Measurements from ENCODE around the gene RASGRP3. TPM values are rescaled to one million over a fixed set of nuclear protein-coding genes. Genes with fewer than 3 reads are reported as not detected.

Gene RASGRP3
- polyA plus RNA-seq, 1 of the 3 experiments (the other 2 are of a cell fraction), result 72.5 TPM

DNA sequence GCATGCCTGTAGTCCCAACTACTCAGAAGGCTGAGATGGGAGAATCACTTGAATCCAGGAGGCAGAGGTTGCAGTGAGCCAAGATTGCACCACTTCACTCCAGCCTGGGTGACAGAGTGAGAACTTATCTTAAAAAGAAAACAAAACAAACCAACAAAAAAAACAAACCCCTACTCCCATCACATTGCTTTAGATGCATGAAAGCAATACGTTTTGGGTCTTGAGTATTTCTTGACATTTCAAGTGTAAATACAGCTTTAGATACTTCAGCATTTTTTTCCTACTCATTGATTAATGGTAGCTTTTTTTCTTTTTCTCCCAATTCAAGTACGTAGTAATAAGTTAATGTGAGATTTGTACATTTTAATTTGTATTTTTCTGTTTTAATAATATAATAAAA, 20.3 kb downstream of the RASGRP3 start:
- 46% methylated on average over 2 of the region's 2 CpGs for WGBS (ENCODE audit: low lambda C conversion rate)
- CTCF ChIA-PET, result no interaction called here

DNA sequence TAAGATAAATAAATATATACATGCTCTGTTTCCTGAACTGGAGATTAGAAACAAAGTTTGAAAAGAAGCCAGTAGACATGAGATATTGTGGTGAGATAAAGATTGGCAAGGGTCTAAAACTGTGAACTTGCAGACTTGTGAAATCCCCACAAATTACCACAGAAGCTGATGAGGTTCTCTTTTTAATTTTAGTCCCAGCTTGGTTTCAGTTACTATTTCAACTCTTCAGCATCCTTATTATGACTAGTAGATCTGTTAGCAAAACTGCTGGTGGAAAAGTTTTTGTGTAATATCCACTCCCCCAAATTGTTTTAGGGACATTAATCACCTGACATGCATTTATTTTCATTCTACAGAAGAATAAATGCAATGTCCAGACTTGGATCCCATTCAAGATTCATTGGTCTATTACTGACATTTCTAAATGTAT, 20.8 kb downstream of the RASGRP3 start:
- 0 out of 2 replicates have a peak, but pooled peaks have one; percentile 28 for TF ChIP-seq RXRA (IDR thresholded peaks at IDR 0.05; ENCODE audit: borderline replicate concordance, low read depth)
- TF ChIP-seq NFIC (IDR thresholded peaks at IDR 0.05; ENCODE audit: borderline replicate concordance), result 0 out of 2 replicates have a peak, but pooled peaks have one; percentile 6
- no peak for TF ChIP-seq FOXM1 (IDR thresholded peaks at IDR 0.05; ENCODE audit: low read depth)
- TF ChIP-seq TCF12 (IDR thresholded peaks at IDR 0.05), result peak; percentile 20; the same call in 1 of the 2 replicates
- TF ChIP-seq, protein P1, sequence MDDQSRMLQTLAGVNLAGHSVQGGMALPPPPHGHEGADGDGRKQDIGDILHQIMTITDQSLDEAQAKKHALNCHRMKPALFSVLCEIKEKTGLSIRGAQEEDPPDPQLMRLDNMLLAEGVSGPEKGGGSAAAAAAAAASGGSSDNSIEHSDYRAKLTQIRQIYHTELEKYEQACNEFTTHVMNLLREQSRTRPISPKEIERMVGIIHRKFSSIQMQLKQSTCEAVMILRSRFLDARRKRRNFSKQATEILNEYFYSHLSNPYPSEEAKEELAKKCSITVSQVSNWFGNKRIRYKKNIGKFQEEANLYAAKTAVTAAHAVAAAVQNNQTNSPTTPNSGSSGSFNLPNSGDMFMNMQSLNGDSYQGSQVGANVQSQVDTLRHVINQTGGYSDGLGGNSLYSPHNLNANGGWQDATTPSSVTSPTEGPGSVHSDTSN (IDR thresholded peaks at IDR 0.05), result 0 out of 2 replicates have a peak, but pooled peaks have one; percentile 21
- Histone ChIP-seq H3F3A (replicated peaks; ENCODE audit: insufficient read depth) (peaks cover 7% of the 10 kb centered on the region), H3K4me2 (no peak overlapping the region), H3K9me3 (no peaks in the 10 kb centered on the region), H3K36me3 (replicated peaks in 1 of 2; ENCODE audit: control insufficient read depth in 1 of 2, insufficient read depth in 2 of 2, low read length in 1 of 2) (no peaks in the 10 kb centered on the region), H3K27me3 (ENCODE audit: insufficient read depth) (no peaks in the 10 kb centered on the region), H3K79me2 (ENCODE audit: insufficient read depth) (no peaks in the 10 kb centered on the region), H2AFZ (ENCODE audit: low read depth) (no peak overlapping the region), H3K27ac (ENCODE audit: low read depth in 2 of 2, low read length in 1 of 2) (no peak overlapping the region; a peak in 1 of 4 replicates), H3K9me2 (no peaks in the 10 kb centered on the region), H4K20me1 (ENCODE audit: insufficient read depth) (no peaks in the 10 kb centered on the region), H3K4me3 (ENCODE audit: low read depth in 2 of 2, low read length in 1 of 2) (no peak overlapping the region), H3K4me1 (ENCODE audit: control insufficient read depth in 1 of 2, insufficient read depth in 2 of 2, low read depth in 1 of 2, low read length in 1 of 2) (peaks cover 0 to 21% of the 10 kb centered on the region in 2 experiments; a peak in 1 of 4 replicates), H3K9ac (no peak overlapping the region)
- POLR2A ChIA-PET, result no interaction called here
- CTCF ChIA-PET, result no interaction called here
- no peak for DNase-seq

More for the DNA sequence above, 20.3 kb downstream of the RASGRP3 start:
- H3K4me2 ChIP-seq, result peak overlapping the region; percentile 28; the same call in 1 of the 2 replicates
- no peaks in the 10 kb centered on the region for H3K79me2 ChIP-seq (ENCODE audit: insufficient read depth)
- H3K9me2 ChIP-seq, result no peaks in the 10 kb centered on the region
- H3K4me3 ChIP-seq (ENCODE audit: low read depth in 2 of 2, low read length in 1 of 2), result no peak overlapping the region
- no peaks in the 10 kb centered on the region for H3K9me3 ChIP-seq
- H2AFZ ChIP-seq (ENCODE audit: low read depth), result no peak overlapping the region
- peaks cover 0 to 21% of the 10 kb centered on the region in 2 experiments; a peak in 1 of 4 replicates for H3K4me1 ChIP-seq (ENCODE audit: control insufficient read depth in 1 of 2, insufficient read depth in 2 of 2, low read depth in 1 of 2, low read length in 1 of 2)
- H3F3A ChIP-seq (replicated peaks; ENCODE audit: insufficient read depth), result peaks cover 7% of the 10 kb centered on the region
- no peak for DNase-seq
- no peaks in the 10 kb centered on the region for H4K20me1 ChIP-seq (ENCODE audit: insufficient read depth)
- TF ChIP-seq RFX5 (IDR thresholded peaks at IDR 0.05; ENCODE audit: low read length), result no peak
- TF ChIP-seq TEAD4 (IDR thresholded peaks at IDR 0.05; ENCODE audit: borderline replicate concordance, insufficient read depth), result no peak
- TF ChIP-seq TCF12 (IDR thresholded peaks at IDR 0.05), result no peak
- no peak for TF ChIP-seq MEF2A (IDR thresholded peaks at IDR 0.05; ENCODE audit: borderline replicate concordance, low read depth)
- no peak overlapping the region for H3K9ac ChIP-seq
- peak overlapping the region in 1 of 2 experiments; percentile 29; a peak in 2 of 4 replicates for H3K27ac ChIP-seq (ENCODE audit: low read depth in 2 of 2, low read length in 1 of 2)
- H3K36me3 ChIP-seq (replicated peaks in 1 of 2; ENCODE audit: control insufficient read depth in 1 of 2, insufficient read depth in 2 of 2, low read length in 1 of 2), result no peaks in the 10 kb centered on the region
- POLR2A ChIA-PET, result no interaction called here
- H3K27me3 ChIP-seq (ENCODE audit: insufficient read depth), result no peaks in the 10 kb centered on the region

DNA sequence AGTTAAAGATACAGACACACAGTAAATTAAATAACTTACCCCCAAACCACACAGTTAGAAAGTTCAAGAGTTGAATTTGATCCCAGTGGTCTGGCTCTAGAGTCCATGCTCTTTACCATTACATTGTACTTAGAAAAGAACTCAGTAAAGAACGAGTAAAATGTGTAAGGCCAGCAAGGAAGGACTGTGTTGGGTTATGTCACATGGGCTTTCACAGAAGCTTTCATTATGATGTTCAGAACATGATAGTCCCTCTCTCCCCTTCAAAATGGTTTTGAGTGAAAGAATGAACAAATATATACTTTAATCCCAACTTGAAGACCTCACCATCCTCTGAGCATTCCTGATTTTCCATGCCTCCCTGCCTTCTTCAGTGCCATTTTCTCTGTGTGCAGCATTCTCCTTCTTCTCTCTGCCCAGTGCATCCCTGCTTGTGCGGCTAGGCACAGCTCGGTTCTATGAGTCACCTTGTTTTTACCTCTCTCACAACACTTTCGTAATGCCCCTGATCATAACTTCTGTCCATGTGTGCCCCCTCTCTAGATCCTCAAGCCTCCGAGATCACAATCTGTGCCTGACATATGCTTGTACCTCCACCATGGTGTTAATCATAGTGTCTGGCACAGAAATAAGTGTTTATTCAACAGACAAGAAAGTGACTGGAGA, 22.0 kb downstream of the RASGRP3 start:
- Histone ChIP-seq H3K9ac (no peak overlapping the region; the same call in 1 of the 2 replicates), H3K79me2 (ENCODE audit: insufficient read depth) (no peaks in the 10 kb centered on the region), H3K9me2 (no peaks in the 10 kb centered on the region), H3K4me1 (ENCODE audit: control insufficient read depth in 1 of 2, insufficient read depth in 2 of 2, low read depth in 1 of 2, low read length in 1 of 2) (peaks cover 0 to 21% of the 10 kb centered on the region in 2 experiments; a peak in 1 of 4 replicates), H2AFZ (ENCODE audit: low read depth) (0 out of 2 replicates have a peak overlapping the region, but pooled peaks have one; percentile 11), H3K27me3 (ENCODE audit: insufficient read depth) (no peaks in the 10 kb centered on the region), H3K27ac (ENCODE audit: low read depth in 2 of 2, low read length in 1 of 2) (peak overlapping the region in 1 of 2 experiments; percentile 29; a peak in 2 of 4 replicates), H3K9me3 (no peaks in the 10 kb centered on the region), H3K4me3 (ENCODE audit: low read depth in 2 of 2, low read length in 1 of 2) (peak overlapping the region in 1 of 2 experiments; percentile 28; a peak in 1 of 4 replicates), H3K4me2 (peak overlapping the region; percentile 48), H3F3A (replicated peaks; ENCODE audit: insufficient read depth) (peaks cover 7% of the 10 kb centered on the region), H3K36me3 (replicated peaks in 1 of 2; ENCODE audit: control insufficient read depth in 1 of 2, insufficient read depth in 2 of 2, low read length in 1 of 2) (no peaks in the 10 kb centered on the region), H4K20me1 (ENCODE audit: insufficient read depth) (no peaks in the 10 kb centered on the region)
- DNase-seq, result no peak
- WGBS (ENCODE audit: low lambda C conversion rate), result 13% methylated on average over 5 of the region's 5 CpGs
- POLR2A ChIA-PET, result no interaction called here
- CTCF ChIA-PET, result interaction anchor here (1.3 kb wide), 2 partner anchors 8 to 23 kb away, joined by 3 read pairs; no protein-coding TSS in a partner anchor
- TF ChIP-seq TCF12 (IDR thresholded peaks at IDR 0.05) (peak; percentile 60; the same call in 1 of the 2 replicates), JUND (IDR thresholded peaks at IDR 0.05) (peak; percentile 44), FOSL2 (IDR thresholded peaks at IDR 0.05; ENCODE audit: borderline replicate concordance, low read depth) (peak; percentile 64; the same call in 1 of the 2 replicates)
- TF ChIP-seq, protein P2, sequence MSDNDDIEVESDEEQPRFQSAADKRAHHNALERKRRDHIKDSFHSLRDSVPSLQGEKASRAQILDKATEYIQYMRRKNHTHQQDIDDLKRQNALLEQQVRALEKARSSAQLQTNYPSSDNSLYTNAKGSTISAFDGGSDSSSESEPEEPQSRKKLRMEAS (IDR thresholded peaks at IDR 0.05; ENCODE audit: low read depth), result peak; percentile 49
- TF ChIP-seq, protein P1 (IDR thresholded peaks at IDR 0.05), result peak; percentile 54
- TF ChIP-seq, protein P3, sequence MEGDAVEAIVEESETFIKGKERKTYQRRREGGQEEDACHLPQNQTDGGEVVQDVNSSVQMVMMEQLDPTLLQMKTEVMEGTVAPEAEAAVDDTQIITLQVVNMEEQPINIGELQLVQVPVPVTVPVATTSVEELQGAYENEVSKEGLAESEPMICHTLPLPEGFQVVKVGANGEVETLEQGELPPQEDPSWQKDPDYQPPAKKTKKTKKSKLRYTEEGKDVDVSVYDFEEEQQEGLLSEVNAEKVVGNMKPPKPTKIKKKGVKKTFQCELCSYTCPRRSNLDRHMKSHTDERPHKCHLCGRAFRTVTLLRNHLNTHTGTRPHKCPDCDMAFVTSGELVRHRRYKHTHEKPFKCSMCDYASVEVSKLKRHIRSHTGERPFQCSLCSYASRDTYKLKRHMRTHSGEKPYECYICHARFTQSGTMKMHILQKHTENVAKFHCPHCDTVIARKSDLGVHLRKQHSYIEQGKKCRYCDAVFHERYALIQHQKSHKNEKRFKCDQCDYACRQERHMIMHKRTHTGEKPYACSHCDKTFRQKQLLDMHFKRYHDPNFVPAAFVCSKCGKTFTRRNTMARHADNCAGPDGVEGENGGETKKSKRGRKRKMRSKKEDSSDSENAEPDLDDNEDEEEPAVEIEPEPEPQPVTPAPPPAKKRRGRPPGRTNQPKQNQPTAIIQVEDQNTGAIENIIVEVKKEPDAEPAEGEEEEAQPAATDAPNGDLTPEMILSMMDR (IDR thresholded peaks at IDR 0.05), result no peak

All from SK-N-SH (cell line).